Upper lobe of left lung (tissue), 6 donors: ENCODE data around the gene HOXB2. TPM values are rescaled to one million over a fixed set of nuclear protein-coding genes. Genes with fewer than 3 reads are reported as not detected.

Source experiments
- ATAC-seq, 2 donors: fragments of 200-7000 bp; cut with Tn5 transposase; one replicate each; pipeline ENCODE4 v1.9.1; 2022; ENCODE audit warnings: mild to moderate bottlenecking in 2 of 2, moderate library complexity in 2 of 2; ENCODE audit not compliant: low FRiP score in 2 of 2
- DNase-seq, 2 donors: peaks; one replicate each; pipeline ENCODE4 v3.0.0-alpha.2; 2019 to 2020
- H3K27ac ChIP-seq, 4 donors: fragments of 200-600 bp; sonication (generic); one replicate each; pipeline ENCODE4 v1.5.1; 2016 to 2019
- H3K27me3 ChIP-seq, 4 donors: fragments of 200-600 bp; sonication (generic); one replicate each; pipeline ENCODE4 v1.5.1; 2017 to 2019
- H3K36me3 ChIP-seq, 4 donors: fragments of 200-600 bp; sonication (generic); one replicate each; pipeline ENCODE4 v1.5.1; 2016 to 2019
- H3K4me1 ChIP-seq, 4 donors: fragments of 200-600 bp; sonication (generic); one replicate each; pipeline ENCODE4 v1.5.1; 2018 to 2019
- H3K4me3 ChIP-seq, 4 donors: fragments of 200-600 bp; sonication (generic); one replicate each; pipeline ENCODE4 v1.5.1; 2017 to 2019; ENCODE audit warnings: mild to moderate bottlenecking in 2 of 4, moderate library complexity in 1 of 4
- H3K9me3 ChIP-seq, 4 donors: fragments of 200-600 bp; sonication (generic); one replicate each; pipeline ENCODE4 v1.5.1; 2018 to 2019
- CTCF ChIP-seq, 6 experiments: fragments of 450-650 bp in 4 of 6; fragments of 200-600 bp in 2 of 6; sonication (generic) in 2 of 6; IDR thresholded peaks; one replicate each; pipeline ENCODE4 v1.5.1; 2016 to 2019; ENCODE audit warnings: antibody characterized with exemption in 6 of 6
- EP300 ChIP-seq, 4 donors: sonication (generic); formaldehyde crosslinking; IDR thresholded peaks; one replicate each; pipeline ENCODE4 v1.5.1; 2017; ENCODE audit warnings: antibody characterized with exemption in 4 of 4, control low read depth in 2 of 4
- POLR2A ChIP-seq, 4 donors: fragments of 450-650 bp; IDR thresholded peaks; one replicate each; pipeline ENCODE4 v1.5.1; 2016 to 2017; ENCODE audit warnings: antibody characterized with exemption in 4 of 4, mild to moderate bottlenecking in 2 of 4
- POLR2AphosphoS5 ChIP-seq, 2 donors: sonication (generic); formaldehyde crosslinking; IDR thresholded peaks; one replicate each; pipeline ENCODE4 v1.5.1; 2017; ENCODE audit warnings: antibody characterized with exemption in 2 of 2
- WGBS, 2 donors: methylation state at CpG; one replicate each; pipeline ENCODE4 v1.1.5; 2017 to 2018; 5-methylcytosine and 5-hydroxymethylcytosine counted together
- total RNA-seq, 6 donors: library from RNA; depleted of rRNA in 4 of 6; stranded (reverse); fragments of >200 nt in 4 of 6; gene quantifications; one replicate each; pipeline versions ENCODE4 v1.1.0 to v1.2.1, GENCODE V29; 2016 to 2021
- donor health status: DM: no; HTN: no; CAD: no; lungs with moderate emphysema.
- donor health status: DM: no; HTN: yes; CAD: no; lungs with severe emphysema.

HOXB2 gene
- total RNA-seq, 6 donors from 2014 or later: 1.4 to 16.1 (median 7.4) TPM

GRCh38 chr17:48586355-48587258, 41.7 kb upstream of the HOXB2 start:
- Histone ChIP-seq H3K9me3 (no peaks in the 10 kb centered on the region), H3K36me3 (no peaks in the 10 kb centered on the region), H3K4me1 (peaks cover 31 to 47% (median 35%) of the 10 kb centered on the region in 4 donors), H3K4me3 (peak overlapping the region in 3 of 4 donors; percentile 48 to 61 (median 54)), H3K27me3 (peaks cover 0 to 49% (median 21%) of the 10 kb centered on the region in 4 donors), H3K27ac (peak overlapping the region; percentile 66 to 90 (median 90))
- DNase-seq (peak in 1 of 2 donors; percentile 87), ATAC-seq (peak in 1 of 2 donors; percentile 43)
- WGBS, 2 donors: 13 to 18% methylated on average over 23 to 34 of the region's 34 CpGs
- no peak for TF ChIP-seq EP300 (IDR thresholded peaks at IDR 0.05)
- no peak for TF ChIP-seq POLR2AphosphoS5 (IDR thresholded peaks at IDR 0.05)
- no peak for TF ChIP-seq POLR2A (IDR thresholded peaks at IDR 0.05)
- TF ChIP-seq CTCF (IDR thresholded peaks at IDR 0.05): no peak

GRCh38 chr17:48584223-48584741, 39.4 kb upstream of the HOXB2 start:
- TF ChIP-seq POLR2AphosphoS5 (IDR thresholded peaks at IDR 0.05) (no peak), EP300 (IDR thresholded peaks at IDR 0.05) (no peak)
- Histone ChIP-seq H3K36me3 (no peaks in the 10 kb centered on the region), H3K27me3 (peaks cover 0 to 64% (median 35%) of the 10 kb centered on the region in 4 donors), H3K9me3 (no peaks in the 10 kb centered on the region), H3K4me3 (no peak overlapping the region), H3K4me1 (peaks cover 32 to 52% (median 35%) of the 10 kb centered on the region in 4 donors), H3K27ac (peak overlapping the region in 3 of 4 donors; percentile 89 to 90 (median 90))
- 38 to 46% methylated on average over 2 of the region's 2 CpGs for WGBS, 2 donors
- ATAC-seq (peak in 1 of 2 donors; percentile 34), DNase-seq (no peak)

- H3K36me3 ChIP-seq: no peaks in the 10 kb centered on the region
- TF ChIP-seq EP300 (IDR thresholded peaks at IDR 0.05) (no peak), POLR2AphosphoS5 (IDR thresholded peaks at IDR 0.05) (no peak), CTCF (IDR thresholded peaks at IDR 0.05) (no peak), POLR2A (IDR thresholded peaks at IDR 0.05) (no peak)
- peak overlapping the region in 3 of 4 donors; percentile 89 to 94 (median 90) for H3K27ac ChIP-seq
- no peak overlapping the region for H3K4me3 ChIP-seq
- no peak for ATAC-seq
- H3K27me3 ChIP-seq: peaks cover 0 to 68% (median 37%) of the 10 kb centered on the region in 4 donors
- DNase-seq: no peak
- H3K9me3 ChIP-seq: no peaks in the 10 kb centered on the region
- H3K4me1 ChIP-seq: peaks cover 32 to 52% (median 35%) of the 10 kb centered on the region in 4 donors
- 60 to 67% methylated on average over 3 of the region's 3 CpGs for WGBS, 2 donors
These were observed 38.9 kb upstream of the HOXB2 start for GRCh38 chr17:48583708-48584222.

GRCh38 chr17:48582750-48583069, 37.8 kb upstream of the HOXB2 start:
- H3K27me3 ChIP-seq: peaks cover 0 to 78% (median 42%) of the 10 kb centered on the region in 4 donors
- TF ChIP-seq POLR2AphosphoS5 (IDR thresholded peaks at IDR 0.05): no peak
- no peak for TF ChIP-seq CTCF (IDR thresholded peaks at IDR 0.05)
- no peak for TF ChIP-seq EP300 (IDR thresholded peaks at IDR 0.05)
- TF ChIP-seq POLR2A (IDR thresholded peaks at IDR 0.05): no peak
- H3K36me3 ChIP-seq: no peaks in the 10 kb centered on the region
- H3K4me3 ChIP-seq: peak overlapping the region in 2 of 4 donors; percentile 47 to 48
- peak overlapping the region; percentile 80 to 94 (median 86) for H3K27ac ChIP-seq
- ATAC-seq (no peak), DNase-seq (no peak)
- peaks cover 32 to 44% (median 35%) of the 10 kb centered on the region in 4 donors for H3K4me1 ChIP-seq
- 30 to 32% methylated on average over 7 of the region's 7 CpGs for WGBS, 2 donors
- no peaks in the 10 kb centered on the region for H3K9me3 ChIP-seq
